DOHH2 (cell line): Measurements from ENCODE around the gene PRND.

Experiments used
- H3F3A ChIP-seq: fragments of 200-600 bp; sonication (generic), shearing (Covaris generic); 2 replicates; pipeline ENCODE4 v1.6.0; 2016; ENCODE audit warnings: antibody characterized with exemption, mild to moderate bottlenecking; ENCODE audit not compliant: control insufficient read depth, insufficient read depth
- H3K27ac ChIP-seq: fragments of 200-600 bp; sonication (generic); 2 replicates; pipeline ENCODE4 v1.5.1; 2014; ENCODE audit warnings: low read depth, mild to moderate bottlenecking, low read length, moderate library complexity
- H3K27me3 ChIP-seq: fragments of 200-600 bp; sonication (generic); 2 replicates; pipeline ENCODE4 v1.6.1; 2014; ENCODE audit warnings: mild to moderate bottlenecking, low read length, mixed read lengths; ENCODE audit not compliant: control insufficient read depth
- H3K36me3 ChIP-seq: fragments of 200-600 bp; sonication (generic); 2 replicates; pipeline ENCODE4 v1.6.1; 2014; ENCODE audit warnings: mild to moderate bottlenecking, low read length, moderate library complexity, mixed read lengths; ENCODE audit not compliant: control insufficient read depth
- H3K4me1 ChIP-seq: fragments of 200-600 bp; sonication (generic); 2 replicates; pipeline ENCODE4 v1.6.1; 2014; ENCODE audit warnings: mild to moderate bottlenecking, low read length, mixed read lengths; ENCODE audit not compliant: control insufficient read depth
- H3K4me2 ChIP-seq: fragments of 200-600 bp; sonication (generic); 2 replicates; pipeline ENCODE4 v1.6.0; 2014; ENCODE audit warnings: mild to moderate bottlenecking, low read length, moderate library complexity
- H3K4me3 ChIP-seq: fragments of 200-600 bp; sonication (generic); 2 replicates; pipeline ENCODE4 v1.5.1; 2014; ENCODE audit warnings: mild to moderate bottlenecking, low read length, mixed read lengths
- H3K79me2 ChIP-seq: fragments of 200-600 bp; sonication (generic); 2 replicates; pipeline ENCODE4 v1.6.1; 2014; ENCODE audit warnings: mild to moderate bottlenecking, low read length, mixed read lengths; ENCODE audit not compliant: control insufficient read depth
- H3K9me2 ChIP-seq: fragments of 200-600 bp; sonication (generic); replicated peaks from 2 replicates; pipeline ENCODE4 v1.6.1; 2014; ENCODE audit warnings: mild to moderate bottlenecking, low read length, mixed read lengths; ENCODE audit not compliant: control insufficient read depth
- H3K9me3 ChIP-seq: fragments of 200-600 bp; sonication (generic); 2 replicates; pipeline ENCODE4 v1.6.1; 2014; ENCODE audit warnings: antibody characterized with exemption, low read length, mixed read lengths; ENCODE audit not compliant: control insufficient read depth, insufficient read depth
- H4K20me1 ChIP-seq: fragments of 200-600 bp; sonication (generic); 2 replicates; pipeline ENCODE4 v1.6.0; 2014; ENCODE audit warnings: low read depth, mild to moderate bottlenecking, antibody characterized with exemption, low read length, moderate library complexity; ENCODE audit not compliant: control insufficient read depth, insufficient read depth
- EZH2phosphoT487 ChIP-seq: fragments of 200-600 bp; sonication (generic); IDR thresholded peaks from 2 replicates; pipeline ENCODE4 v1.6.1; 2017; ENCODE audit warnings: borderline replicate concordance, mild to moderate bottlenecking, antibody characterized with exemption, low read length, moderate library complexity, mixed read lengths
- TF ChIP-seq, protein P1 (sequence below): fragments of 200-600 bp; sonication (generic); IDR thresholded peaks from one replicate; pipeline ENCODE4 v1.5.1; 2014; ENCODE audit warnings: antibody characterized with exemption, mild to moderate bottlenecking, low read depth, low read length; ENCODE audit not compliant: poor library complexity, severe bottlenecking

PRND gene

DNA sequence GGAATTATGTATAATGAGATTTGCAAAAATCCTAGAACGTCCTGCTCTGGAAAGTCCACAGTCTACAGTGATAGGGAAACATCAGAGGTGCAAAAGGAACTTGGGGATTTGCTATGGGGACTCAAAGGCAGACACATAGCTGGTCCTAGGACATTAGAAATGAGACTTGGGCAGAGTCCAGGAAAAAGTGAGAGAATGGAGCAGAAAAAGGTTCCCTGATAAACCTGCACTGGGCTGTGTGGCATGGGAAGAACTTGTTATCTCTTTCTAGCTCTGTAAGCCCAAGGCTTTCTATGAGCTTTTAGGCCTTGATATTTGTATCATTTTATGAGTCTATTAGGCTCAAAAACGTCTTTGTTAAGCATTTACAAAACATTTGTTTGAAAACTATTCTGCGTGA is 15.2 kb downstream of the PRND start:
- Histone ChIP-seq H3F3A (no peaks in the 10 kb centered on the region), H3K4me3 (no peak overlapping the region), H3K4me1 (peaks cover 8% of the 10 kb centered on the region), H3K27ac (no peak overlapping the region), H3K36me3 (no peaks in the 10 kb centered on the region), H3K9me2 (no peaks in the 10 kb centered on the region), H3K9me3 (no peaks in the 10 kb centered on the region), H3K79me2 (no peaks in the 10 kb centered on the region), H3K4me2 (no peak overlapping the region), H3K27me3 (peaks cover 2% of the 10 kb centered on the region; the same call in 1 of the 2 replicates), H4K20me1 (no peaks in the 10 kb centered on the region)
- TF ChIP-seq EZH2phosphoT487, result no peak
- TF ChIP-seq, protein P1, sequence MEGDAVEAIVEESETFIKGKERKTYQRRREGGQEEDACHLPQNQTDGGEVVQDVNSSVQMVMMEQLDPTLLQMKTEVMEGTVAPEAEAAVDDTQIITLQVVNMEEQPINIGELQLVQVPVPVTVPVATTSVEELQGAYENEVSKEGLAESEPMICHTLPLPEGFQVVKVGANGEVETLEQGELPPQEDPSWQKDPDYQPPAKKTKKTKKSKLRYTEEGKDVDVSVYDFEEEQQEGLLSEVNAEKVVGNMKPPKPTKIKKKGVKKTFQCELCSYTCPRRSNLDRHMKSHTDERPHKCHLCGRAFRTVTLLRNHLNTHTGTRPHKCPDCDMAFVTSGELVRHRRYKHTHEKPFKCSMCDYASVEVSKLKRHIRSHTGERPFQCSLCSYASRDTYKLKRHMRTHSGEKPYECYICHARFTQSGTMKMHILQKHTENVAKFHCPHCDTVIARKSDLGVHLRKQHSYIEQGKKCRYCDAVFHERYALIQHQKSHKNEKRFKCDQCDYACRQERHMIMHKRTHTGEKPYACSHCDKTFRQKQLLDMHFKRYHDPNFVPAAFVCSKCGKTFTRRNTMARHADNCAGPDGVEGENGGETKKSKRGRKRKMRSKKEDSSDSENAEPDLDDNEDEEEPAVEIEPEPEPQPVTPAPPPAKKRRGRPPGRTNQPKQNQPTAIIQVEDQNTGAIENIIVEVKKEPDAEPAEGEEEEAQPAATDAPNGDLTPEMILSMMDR, result no peak

DNA sequence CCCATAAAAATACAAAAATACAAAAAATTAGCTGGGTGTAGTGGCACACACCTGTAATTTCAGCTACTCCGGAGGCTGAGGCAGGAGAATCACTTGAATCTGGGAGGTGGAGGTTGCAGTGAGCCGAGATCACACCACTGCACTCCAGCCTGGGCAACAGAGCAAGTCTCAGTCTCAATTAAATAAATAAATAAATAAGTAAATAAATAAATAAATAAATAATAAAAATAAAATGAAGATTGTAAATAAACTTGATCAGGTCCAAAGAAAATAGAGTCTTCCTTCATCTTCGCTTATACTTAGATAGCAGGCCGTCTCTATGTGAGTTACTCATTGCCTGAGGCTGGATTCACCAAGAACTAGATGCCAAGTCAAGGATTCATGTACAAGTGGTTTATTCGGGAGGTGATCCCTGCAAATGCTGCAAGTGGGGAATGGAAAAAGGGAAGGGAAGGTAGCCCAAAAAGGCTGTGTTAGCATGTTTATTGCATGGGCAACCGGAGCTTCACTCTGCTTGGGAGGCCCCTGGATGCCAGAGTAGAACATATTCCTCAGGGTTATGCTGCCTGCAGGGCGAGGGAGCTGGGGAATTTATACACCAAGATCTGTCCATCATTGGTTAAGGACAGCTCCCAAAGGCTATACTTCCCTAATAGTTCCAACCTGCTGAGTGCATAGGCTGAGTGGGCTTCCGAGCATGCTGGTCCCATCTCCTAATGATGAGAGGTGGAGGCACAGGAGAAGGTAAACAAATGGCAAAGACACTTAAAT is 16.3 kb downstream of the PRND start:
- Histone ChIP-seq H3K27me3 (peaks cover 2% of the 10 kb centered on the region; the same call in 1 of the 2 replicates), H3K4me1 (peaks cover 8% of the 10 kb centered on the region), H3F3A (no peaks in the 10 kb centered on the region), H3K27ac (no peak overlapping the region), H4K20me1 (no peaks in the 10 kb centered on the region), H3K36me3 (no peaks in the 10 kb centered on the region), H3K4me2 (no peak overlapping the region), H3K9me3 (no peaks in the 10 kb centered on the region), H3K79me2 (no peaks in the 10 kb centered on the region), H3K4me3 (no peak overlapping the region), H3K9me2 (no peaks in the 10 kb centered on the region)
- no peak for TF ChIP-seq EZH2phosphoT487
- TF ChIP-seq, protein P1, result no peak

DNA sequence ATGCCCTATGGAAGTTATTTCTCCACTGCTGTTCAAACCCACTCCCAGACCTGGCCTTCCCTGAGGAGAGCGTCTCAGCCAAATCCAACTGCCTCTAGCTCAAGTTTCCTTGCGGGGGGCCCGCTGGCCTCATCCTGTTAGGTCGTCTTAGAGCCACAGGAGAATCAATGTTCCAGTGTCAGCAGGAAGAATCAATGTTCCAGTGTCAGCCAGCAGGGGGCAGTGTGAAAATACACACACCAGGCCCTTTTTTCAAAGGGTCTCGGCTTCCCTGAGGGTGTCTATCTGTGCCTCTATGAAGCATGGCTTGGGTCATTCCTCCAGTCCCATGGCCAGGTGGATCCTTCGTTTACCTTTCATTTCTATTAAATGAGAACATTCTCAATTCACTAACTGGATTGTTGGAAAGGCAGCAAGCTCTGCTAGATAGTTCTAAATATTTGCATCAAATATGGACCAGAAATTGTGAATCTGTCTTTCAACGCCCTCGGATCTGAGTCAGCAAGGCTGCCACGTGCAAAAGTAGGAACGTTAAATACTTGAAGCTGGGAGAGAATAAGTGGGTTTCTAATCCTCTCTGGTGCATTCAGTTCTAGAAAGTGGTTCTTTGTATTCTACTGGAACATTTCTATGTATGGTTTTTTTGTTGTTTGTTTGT is 19.2 kb downstream of the PRND start:
- TF ChIP-seq EZH2phosphoT487, result no peak
- TF ChIP-seq, protein P1, result peak; percentile 90
- Histone ChIP-seq H3F3A (no peaks in the 10 kb centered on the region), H3K27ac (no peak overlapping the region), H3K4me3 (no peak overlapping the region), H3K4me2 (no peak overlapping the region; the same call in 1 of the 2 replicates), H3K4me1 (peaks cover 8% of the 10 kb centered on the region), H4K20me1 (no peaks in the 10 kb centered on the region), H3K9me3 (no peaks in the 10 kb centered on the region), H3K36me3 (no peaks in the 10 kb centered on the region), H3K27me3 (no peaks in the 10 kb centered on the region), H3K9me2 (no peaks in the 10 kb centered on the region), H3K79me2 (no peaks in the 10 kb centered on the region)
